T-helper 1 cell treated with Interleukin-12 subunit alpha and Interleukin-12 subunit beta and Interleukin-4 antibody, amounts not matched to agents 30 ng/mL and 1 ng/mL, for 36 hours (primary cell): Measurements from ENCODE around the gene XPO6. TPM values are rescaled to one million over a fixed set of nuclear protein-coding genes. Genes with fewer than 3 reads are reported as not detected.

Experiments used
- intact Hi-C: fragments of 100-400 bp; cut with micrococcal nuclease; formaldehyde crosslinking; loops from one replicate; pipeline ENCODE4 v1.15.1; 2024
- total RNA-seq: library from RNA; stranded (reverse); gene quantifications from 2 replicates; pipeline ENCODE4 v1.2.3, GENCODE V29; 2022

The XPO6 gene
- total RNA-seq, 1 donor from 2014 or later = 207 TPM

GRCh38 chr16:28187595-28188004 is 24.2 kb downstream of the XPO6 start:
- intact Hi-C loops = loop anchor here (1.0 kb wide), 3 partner anchors 9 to 46 kb away; partner anchors contain the start of gene XPO6

- intact Hi-C loops = loop anchor here (1.0 kb wide), 4 partner anchors 10 to 45 kb away; partner anchors contain the start of gene XPO6
Measured at GRCh38 chr16:28186752-28187151, 25.0 kb downstream of the XPO6 start.

- intact Hi-C loops = loop anchor here (1.0 kb wide), 1 partner anchor 16 kb away; no protein-coding TSS in a partner anchor
Measured at GRCh38 chr16:28185696-28186095, 26.1 kb downstream of the XPO6 start.

- intact Hi-C loops = no loop called here
Measured at GRCh38 chr16:28184625-28185024, 27.1 kb downstream of the XPO6 start.

- intact Hi-C loops = no loop called here
Measured at GRCh38 chr16:28183930-28184329, 27.8 kb downstream of the XPO6 start.

- intact Hi-C loops = no loop called here
Measured at GRCh38 chr16:28183484-28183883, 28.3 kb downstream of the XPO6 start.

GRCh38 chr16:28182801-28183200 is 29.0 kb downstream of the XPO6 start:
- intact Hi-C loops = no loop called here

- intact Hi-C loops = no loop called here
Measured at GRCh38 chr16:28182183-28182582, 29.6 kb downstream of the XPO6 start.

- intact Hi-C loops = no loop called here
Measured at GRCh38 chr16:28181515-28181914, 30.2 kb downstream of the XPO6 start.

GRCh38 chr16:28180655-28181460 is 30.9 kb downstream of the XPO6 start:
- intact Hi-C loops = no loop called here

GRCh38 chr16:28179354-28179753 is 32.4 kb downstream of the XPO6 start:
- intact Hi-C loops = no loop called here

GRCh38 chr16:28175715-28176114 is 36.0 kb downstream of the XPO6 start:
- intact Hi-C loops = no loop called here

- intact Hi-C loops = no loop called here
Measured at GRCh38 chr16:28172336-28172735, 39.4 kb downstream of the XPO6 start.

GRCh38 chr16:28171816-28172215 is 39.9 kb downstream of the XPO6 start:
- intact Hi-C loops = no loop called here

GRCh38 chr16:28168991-28169554 is 42.7 kb downstream of the XPO6 start:
- intact Hi-C loops = loop anchor here (1.0 to 5.0 kb wide), 6 partner anchors 17 to 49 kb away; partner anchors contain the start of gene XPO6

- intact Hi-C loops = loop anchor here (2.0 to 5.0 kb wide), 2 partner anchors 35 to 43 kb away; partner anchors contain the start of gene XPO6
Measured at GRCh38 chr16:28167730-28168129, 44.0 kb downstream of the XPO6 start.

- intact Hi-C loops = loop anchor here (5.0 kb wide), 1 partner anchor 35 kb away; no protein-coding TSS in a partner anchor
Measured at GRCh38 chr16:28167221-28167620, 44.5 kb downstream of the XPO6 start.

- intact Hi-C loops = loop anchor here (5.0 kb wide), 1 partner anchor 36 kb away; no protein-coding TSS in a partner anchor
Measured at GRCh38 chr16:28166394-28167208, 45.2 kb downstream of the XPO6 start.

GRCh38 chr16:28165598-28165997 is 46.2 kb downstream of the XPO6 start:
- intact Hi-C loops = loop anchor here (2.0 to 5.0 kb wide), 2 partner anchors 15 to 37 kb away; no protein-coding TSS in a partner anchor

- intact Hi-C loops = loop anchor here (2.0 kb wide), 1 partner anchor 13 kb away; no protein-coding TSS in a partner anchor
Measured at GRCh38 chr16:28164140-28164539, 47.6 kb downstream of the XPO6 start.

GRCh38 chr16:28163699-28164098 is 48.1 kb downstream of the XPO6 start:
- intact Hi-C loops = loop anchor here (2.0 kb wide), 1 partner anchor 13 kb away; no protein-coding TSS in a partner anchor
